Neural crest cell (in vitro differentiated cells): Measurements from ENCODE around the gene SBK2. TPM values are rescaled to one million over a fixed set of nuclear protein-coding genes. Genes with fewer than 3 reads are reported as not detected.

Experiments used
- DNase-seq: peaks from one replicate; pipeline ENCODE4 v3.0.0; 2021; ENCODE audit warnings: low read depth, mixed read lengths, low spot score
- H3K27ac Mint-ChIP-seq: one replicate; pipeline ENCODE4 v1.8.0; 2021; ENCODE audit warnings: mild to moderate bottlenecking, mixed read lengths; ENCODE audit not compliant: unreplicated experiment
- H3K27me3 Mint-ChIP-seq: 2 replicates; pipeline ENCODE4 v1.8.0; 2021; ENCODE audit warnings: low read depth, mild to moderate bottlenecking, mixed read lengths
- H3K36me3 Mint-ChIP-seq: 2 replicates; pipeline ENCODE4 v1.8.0; 2021; ENCODE audit warnings: low read depth, mild to moderate bottlenecking, mixed read lengths
- H3K4me1 Mint-ChIP-seq: 2 replicates; pipeline ENCODE4 v1.8.0; 2021; ENCODE audit warnings: mixed read lengths
- H3K4me3 Mint-ChIP-seq: one replicate; pipeline ENCODE4 v1.8.0; 2021; ENCODE audit warnings: mild to moderate bottlenecking, mixed read lengths
- H3K9me3 Mint-ChIP-seq: 2 replicates; pipeline ENCODE4 v1.8.0; 2021; ENCODE audit warnings: mixed read lengths
- CTCF ChIP-seq: fragments of 200-600 bp; sonication (generic); conservative IDR thresholded peaks from 2 replicates; pipeline ENCODE4 v1.5.0; 2021; ENCODE audit warnings: antibody characterized with exemption, mild to moderate bottlenecking
- total RNA-seq: library from RNA; stranded (reverse); gene quantifications from 2 replicates; pipeline ENCODE4 v1.2.1, GENCODE V29; 2021

The SBK2 gene
- total RNA-seq, 1 donor from 2014 or later, result not detected

GRCh38 chr19:55493645-55494171 lies 43.2 kb downstream of the SBK2 start:
- Mint-ChIP-seq H3K36me3 (no peaks in the 10 kb centered on the region), H3K27ac (no peak overlapping the region), H3K27me3 (peaks cover 4% of the 10 kb centered on the region), H3K4me1 (no peaks in the 10 kb centered on the region), H3K4me3 (no peak overlapping the region), H3K9me3 (no peaks in the 10 kb centered on the region)
- DNase-seq, result no peak
- TF ChIP-seq CTCF, result no peak

GRCh38 chr19:55493052-55493644 lies 43.8 kb downstream of the SBK2 start:
- Mint-ChIP-seq H3K36me3 (no peaks in the 10 kb centered on the region), H3K4me3 (no peak overlapping the region), H3K27ac (no peak overlapping the region), H3K27me3 (peaks cover 4% of the 10 kb centered on the region), H3K9me3 (no peaks in the 10 kb centered on the region), H3K4me1 (peaks cover 4% of the 10 kb centered on the region)
- no peak for DNase-seq
- TF ChIP-seq CTCF, result no peak

- Mint-ChIP-seq H3K27me3 (peaks cover 4% of the 10 kb centered on the region), H3K4me1 (peaks cover 7% of the 10 kb centered on the region), H3K27ac (no peak overlapping the region), H3K36me3 (no peaks in the 10 kb centered on the region), H3K4me3 (peak overlapping the region; percentile 39), H3K9me3 (no peaks in the 10 kb centered on the region)
- no peak for DNase-seq
- no peak for TF ChIP-seq CTCF
Observed at GRCh38 chr19:55492362-55492944, 44.5 kb downstream of the SBK2 start.

GRCh38 chr19:55491546-55492360 lies 45.2 kb downstream of the SBK2 start:
- no peaks in the 10 kb centered on the region for H3K36me3 Mint-ChIP-seq
- H3K9me3 Mint-ChIP-seq, result no peaks in the 10 kb centered on the region
- H3K27me3 Mint-ChIP-seq, result peaks cover 4% of the 10 kb centered on the region
- no peak for DNase-seq
- TF ChIP-seq CTCF, result no peak
- H3K4me3 Mint-ChIP-seq, result peak overlapping the region; percentile 39
- H3K4me1 Mint-ChIP-seq, result peaks cover 14% of the 10 kb centered on the region
- H3K27ac Mint-ChIP-seq, result no peak overlapping the region

- H3K27ac Mint-ChIP-seq, result no peak overlapping the region
- no peak for DNase-seq
- peaks cover 19% of the 10 kb centered on the region for H3K4me1 Mint-ChIP-seq
- no peak overlapping the region for H3K4me3 Mint-ChIP-seq
- TF ChIP-seq CTCF, result no peak
- H3K36me3 Mint-ChIP-seq, result no peaks in the 10 kb centered on the region
- H3K27me3 Mint-ChIP-seq, result peaks cover 7% of the 10 kb centered on the region
- no peaks in the 10 kb centered on the region for H3K9me3 Mint-ChIP-seq
Observed at GRCh38 chr19:55490478-55491432, 46.2 kb downstream of the SBK2 start.
